Epithelial cell of esophagus (primary cell): ENCODE data around the gene DYNC2LI1.

Experiments
- DNase-seq: peaks from one replicate; pipeline ENCODE4 v3.0.0; 2010; ENCODE audit warnings: low read depth
- H3K4me3 ChIP-seq: 2 replicates; pipeline ENCODE4 v1.5.1; 2011; ENCODE audit warnings: mild to moderate bottlenecking, low read length, control low read depth
- CTCF ChIP-seq: IDR thresholded peaks from 2 replicates; pipeline ENCODE4 v1.5.1; 2011; ENCODE audit warnings: low read depth, mild to moderate bottlenecking, low read length, control low read depth, inconsistent platforms; ENCODE audit not compliant: insufficient read depth; ENCODE audit errors: missing control alignments

DYNC2LI1 gene

DNA sequence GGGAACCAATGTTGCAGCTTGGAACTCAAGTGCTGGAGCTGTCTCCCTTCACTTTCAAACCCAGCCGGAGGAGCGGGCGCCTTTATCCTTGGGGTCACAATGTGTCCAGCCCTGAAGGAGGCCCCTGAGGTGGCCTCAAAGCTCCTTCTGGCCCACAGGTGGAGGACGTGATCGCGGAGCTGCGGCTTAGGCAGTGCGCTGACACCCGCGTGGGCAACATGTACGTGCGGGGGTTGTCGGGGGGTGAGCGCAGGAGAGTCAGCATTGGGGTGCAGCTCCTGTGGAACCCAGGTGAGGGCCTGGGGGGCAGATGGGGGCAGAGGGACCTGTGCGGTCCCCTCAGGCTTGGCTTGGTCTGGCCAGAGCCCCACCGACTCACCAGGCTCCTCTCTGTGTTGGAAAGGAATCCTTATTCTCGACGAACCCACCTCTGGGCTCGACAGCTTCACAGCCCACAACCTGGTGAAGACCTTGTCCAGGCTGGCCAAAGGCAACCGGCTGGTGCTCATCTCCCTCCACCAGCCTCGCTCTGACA lies 78.4 kb downstream of the DYNC2LI1 start:
- no peak overlapping the region for H3K4me3 ChIP-seq
- TF ChIP-seq CTCF, result no peak
- DNase-seq, result no peak

DNA sequence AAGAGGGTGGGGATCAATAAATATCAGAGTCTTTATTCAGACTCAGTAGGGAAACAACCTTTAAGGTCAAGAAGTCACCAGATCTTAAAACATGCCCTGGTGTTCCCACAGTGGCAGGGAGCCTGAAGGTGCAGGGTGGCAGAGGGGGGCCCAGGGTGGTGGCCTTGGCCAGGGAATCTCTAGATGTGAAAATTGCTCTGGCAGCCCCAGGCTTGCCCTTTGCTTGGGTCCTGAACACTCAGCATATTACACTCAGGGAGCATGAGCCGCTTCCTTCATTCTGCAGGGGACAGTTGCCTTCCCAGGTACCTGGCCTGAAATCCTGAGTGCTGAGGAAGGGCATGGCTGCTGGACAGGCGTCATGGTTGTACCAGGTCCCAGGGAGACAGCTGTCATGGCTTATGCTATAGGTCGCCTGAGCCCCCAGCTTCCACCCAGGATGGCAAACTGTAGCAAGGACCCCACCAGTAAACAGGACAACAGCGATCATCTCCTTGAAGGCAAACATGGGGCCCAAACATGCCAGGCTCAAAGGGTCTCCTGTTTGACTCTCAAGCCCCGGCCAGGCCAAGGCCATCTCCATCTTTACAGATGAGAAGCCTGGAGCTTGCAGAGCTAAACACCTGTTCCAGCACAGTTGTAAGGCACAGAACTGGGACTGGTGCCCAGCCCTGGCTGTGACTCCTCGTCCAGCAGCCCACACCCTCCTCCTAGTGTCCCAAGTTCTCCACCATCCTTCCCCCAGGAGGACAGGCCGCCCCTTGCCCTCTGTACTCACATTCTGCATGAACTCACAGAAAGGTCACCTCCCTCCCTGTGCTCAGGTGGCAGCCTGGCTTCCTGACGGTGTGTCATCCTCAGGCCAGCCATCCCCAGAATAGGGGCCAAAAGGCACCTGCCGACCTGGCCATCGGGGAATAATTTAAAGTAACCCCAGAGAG lies 79.6 kb downstream of the DYNC2LI1 start:
- no peak for TF ChIP-seq CTCF
- DNase-seq, result no peak
- H3K4me3 ChIP-seq, result no peak overlapping the region

GRCh38 chr2:43854671-43855070 lies 80.8 kb downstream of the DYNC2LI1 start:
- no peak for DNase-seq
- no peak for TF ChIP-seq CTCF
- no peak overlapping the region for H3K4me3 ChIP-seq

DNA sequence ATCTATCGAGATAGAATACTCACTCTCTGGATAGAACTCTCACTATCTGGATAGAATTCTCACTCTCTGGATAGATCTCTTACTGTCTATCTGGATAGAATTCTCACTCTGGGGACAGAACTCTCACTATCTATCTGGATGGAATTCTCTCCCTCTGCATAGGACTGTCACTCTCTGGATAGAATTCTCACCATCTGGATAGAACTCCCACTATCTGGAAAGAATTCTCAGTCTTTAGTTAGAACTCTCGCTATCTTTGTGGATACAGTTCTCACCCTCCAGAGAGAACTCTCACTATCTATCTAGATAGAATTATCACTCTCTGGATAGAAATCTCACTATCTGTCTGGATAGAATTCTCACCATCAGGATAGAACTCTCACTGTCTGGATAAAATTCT lies 81.5 kb downstream of the DYNC2LI1 start:
- TF ChIP-seq CTCF, result no peak
- H3K4me3 ChIP-seq, result no peak overlapping the region
- no peak for DNase-seq
